Adipocyte (in vitro differentiated cells): ENCODE results near the gene CLIP3.
A peak's percentile ranks its signal among the peaks of the same experiment; 100 is the strongest.
"Not testable (repeated sequence)": the region's sequence is repeated elsewhere in the genome, so short reads cannot be mapped to it uniquely, and the experiment has no call there.

Source experiments
- DNase-seq: peaks from one replicate; pipeline ENCODE4 v3.0.0-alpha.2; 2015; ENCODE audit warnings: low read depth
- H3K27me3 ChIP-seq: replicated peaks from 2 replicates; pipeline ENCODE4 v1.7.0; 2013; ENCODE audit warnings: mild to moderate bottlenecking, low read length, moderate library complexity; ENCODE audit not compliant: control insufficient read depth, insufficient read depth
- H3K36me3 ChIP-seq: 2 replicates; pipeline ENCODE4 v1.7.0; 2013; ENCODE audit warnings: low read length, mild to moderate bottlenecking, moderate library complexity; ENCODE audit not compliant: control insufficient read depth, insufficient read depth, severe bottlenecking
- H3K4me1 ChIP-seq: 2 replicates; pipeline ENCODE4 v1.7.0; 2013; ENCODE audit warnings: mild to moderate bottlenecking, low read length, moderate library complexity; ENCODE audit not compliant: control insufficient read depth, insufficient read depth
- H3K4me3 ChIP-seq: 2 replicates; pipeline ENCODE4 v1.7.0; 2013; ENCODE audit warnings: mild to moderate bottlenecking, low read length, moderate library complexity
- H3K9ac ChIP-seq: 2 replicates; pipeline ENCODE4 v1.7.0; 2013; ENCODE audit warnings: mild to moderate bottlenecking, low read length, moderate library complexity
- H3K9me3 ChIP-seq: 2 replicates; pipeline ENCODE4 v1.7.0; 2013; ENCODE audit warnings: mild to moderate bottlenecking, low read length, moderate library complexity; ENCODE audit not compliant: control insufficient read depth

Gene CLIP3

DNA sequence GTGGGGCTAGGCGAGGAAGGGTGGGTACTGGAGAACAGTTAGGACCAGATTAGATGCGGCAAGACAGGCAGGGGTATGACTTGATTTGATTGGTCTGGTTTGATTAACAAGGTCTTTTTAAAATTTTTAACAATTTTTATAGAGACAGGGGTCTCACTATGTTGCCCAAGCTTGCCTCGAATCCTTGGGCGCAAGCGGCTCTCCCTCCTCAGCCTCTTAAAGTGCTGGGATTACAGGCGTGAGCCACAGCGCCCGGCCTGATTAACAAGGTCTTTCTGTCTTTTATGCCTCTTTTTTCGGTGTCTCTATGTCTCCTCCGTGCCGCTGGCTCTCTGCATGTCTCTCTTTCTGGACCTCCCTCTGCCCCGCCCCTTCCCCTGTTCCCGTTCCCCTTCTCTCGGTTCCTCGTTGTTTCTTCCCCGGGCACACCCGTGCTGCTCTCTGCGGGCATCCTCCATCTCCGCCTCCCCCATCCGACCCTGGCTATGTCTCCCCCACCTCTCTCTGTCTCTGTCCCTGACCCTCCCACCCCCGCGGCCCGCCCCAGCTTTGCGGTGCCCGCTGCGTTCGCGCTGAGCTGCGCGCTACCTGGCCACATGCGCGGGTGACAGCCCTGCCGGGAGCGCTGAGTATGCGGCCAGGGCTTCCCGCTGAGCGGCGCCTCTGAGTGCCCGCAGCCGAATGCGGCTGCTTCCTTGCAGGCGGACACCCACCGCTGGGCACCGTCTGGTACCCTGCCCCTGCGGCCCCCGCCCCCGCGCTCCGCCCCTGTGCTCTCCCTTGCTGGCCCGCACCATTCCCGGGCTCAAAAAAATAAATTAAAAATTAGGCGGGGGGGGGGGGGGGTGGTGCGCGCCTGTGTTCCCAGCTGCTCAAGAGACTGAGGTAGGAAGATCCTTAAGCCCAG, 45.8 kb downstream of the CLIP3 start:
- no peaks in the 10 kb centered on the region for H3K4me1 ChIP-seq
- H3K4me3 ChIP-seq = peak overlapping the region; percentile 33
- H3K9me3 ChIP-seq = peaks cover 5% of the 10 kb centered on the region
- DNase-seq = peak; percentile 45
- H3K36me3 ChIP-seq = no peaks in the 10 kb centered on the region
- peaks cover 38% of the 10 kb centered on the region for H3K27me3 ChIP-seq
- H3K9ac ChIP-seq = no peak overlapping the region

DNA sequence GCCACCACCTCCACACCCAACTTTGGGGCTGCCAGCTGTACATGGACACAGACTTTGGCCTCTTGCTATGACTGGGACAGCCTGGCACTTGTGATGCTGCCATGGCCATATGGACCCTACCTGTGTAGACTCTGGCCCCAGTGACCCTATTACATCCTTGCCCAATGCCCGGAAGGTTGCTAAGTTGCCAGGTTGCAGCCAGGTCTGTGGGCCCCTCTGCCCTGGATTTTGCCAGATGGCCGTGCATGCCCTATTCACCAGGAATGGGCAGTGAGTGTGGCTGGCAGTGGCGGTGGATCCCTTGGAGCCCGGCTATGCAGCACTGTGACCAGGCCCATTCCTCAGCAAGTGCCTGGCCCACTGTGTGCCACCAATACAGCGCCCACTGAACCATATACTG, 46.6 kb downstream of the CLIP3 start:
- peaks cover 5% of the 10 kb centered on the region for H3K9me3 ChIP-seq
- no peak for DNase-seq
- no peaks in the 10 kb centered on the region for H3K4me1 ChIP-seq
- H3K4me3 ChIP-seq = no peak overlapping the region
- no peak overlapping the region for H3K9ac ChIP-seq
- peaks cover 43% of the 10 kb centered on the region for H3K27me3 ChIP-seq
- H3K36me3 ChIP-seq = no peaks in the 10 kb centered on the region

DNA sequence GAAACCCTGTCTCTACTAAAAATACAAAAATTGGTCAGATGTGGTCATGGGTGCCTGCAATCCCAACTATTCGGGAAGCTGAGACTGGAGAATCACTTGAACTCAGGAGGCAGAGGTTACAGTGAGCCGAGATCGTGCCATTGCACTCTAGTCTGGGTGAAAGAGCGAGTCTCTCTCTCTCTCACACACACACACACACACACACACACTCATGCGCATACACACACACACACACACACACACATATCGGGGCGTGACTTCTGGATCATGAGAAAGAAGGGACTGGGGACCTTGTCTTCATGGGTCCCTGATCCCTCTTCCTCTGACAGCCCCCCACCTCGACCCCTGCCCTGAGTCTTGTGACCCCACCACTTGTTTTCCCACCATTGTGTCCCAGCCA, 49.5 kb downstream of the CLIP3 start:
- Histone ChIP-seq H3K4me3 (no peak overlapping the region), H3K9me3 (no peaks in the 10 kb centered on the region), H3K36me3 (no peaks in the 10 kb centered on the region), H3K9ac (no peak overlapping the region), H3K4me1 (no peaks in the 10 kb centered on the region), H3K27me3 (peaks cover 35% of the 10 kb centered on the region)
- no peak for DNase-seq

DNA sequence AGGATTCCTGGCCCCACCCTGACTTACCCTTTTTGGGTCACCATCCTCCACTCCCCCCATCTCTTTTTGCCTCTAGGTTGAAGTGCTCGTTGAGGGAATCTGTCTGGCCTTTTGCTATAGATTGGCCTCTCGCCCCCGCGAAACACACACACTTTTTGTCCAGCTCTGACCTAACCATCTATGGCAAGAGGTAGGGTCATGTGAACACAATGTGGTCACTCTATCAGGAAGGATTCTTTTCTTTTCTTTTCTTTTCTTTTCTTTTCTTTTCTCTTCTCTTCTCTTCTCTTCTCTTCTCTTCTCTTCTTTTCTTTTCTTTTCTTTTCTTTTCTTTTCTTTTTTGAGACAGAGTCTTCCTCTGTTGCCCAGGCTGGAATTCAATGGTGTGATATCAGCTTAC, 51.7 kb downstream of the CLIP3 start:
- not testable (repeated sequence) for H3K9ac ChIP-seq, H3K9me3 ChIP-seq, H3K4me1 ChIP-seq, DNase-seq, H3K4me3 ChIP-seq, H3K36me3 ChIP-seq
- H3K27me3 ChIP-seq = peaks cover 37% of the 10 kb centered on the region

DNA sequence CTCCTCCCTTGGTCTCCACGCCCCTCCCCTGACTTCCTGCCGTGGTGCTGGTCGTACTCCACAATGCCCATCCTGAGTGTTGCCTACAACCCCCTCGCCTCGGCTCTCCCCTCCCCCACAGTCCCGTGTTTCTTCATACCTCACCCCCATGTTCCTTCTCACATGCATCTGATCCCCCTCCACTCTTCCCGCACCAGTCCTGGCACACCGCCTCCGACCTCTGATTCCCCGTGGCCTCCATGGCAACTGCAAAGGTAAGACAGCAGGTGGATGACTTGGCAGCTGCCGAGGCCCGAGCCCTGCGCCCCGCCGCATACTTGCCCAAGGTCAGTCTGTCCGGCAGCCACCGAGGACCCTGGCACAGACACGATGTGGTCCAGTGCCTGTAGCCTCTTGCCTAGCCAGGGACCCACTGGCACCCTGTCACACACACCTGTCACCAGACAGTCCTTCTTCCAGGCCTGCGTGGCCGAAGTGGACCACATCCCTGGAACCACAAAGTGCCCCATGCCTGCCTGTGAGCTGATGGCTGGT, 53.8 kb downstream of the CLIP3 start:
- H3K27me3 ChIP-seq = peaks cover 27% of the 10 kb centered on the region
- DNase-seq = no peak
- H3K4me3 ChIP-seq = no peak overlapping the region
- H3K9ac ChIP-seq = no peak overlapping the region
- H3K36me3 ChIP-seq = no peaks in the 10 kb centered on the region
- H3K4me1 ChIP-seq = no peaks in the 10 kb centered on the region
- H3K9me3 ChIP-seq = no peaks in the 10 kb centered on the region

DNA sequence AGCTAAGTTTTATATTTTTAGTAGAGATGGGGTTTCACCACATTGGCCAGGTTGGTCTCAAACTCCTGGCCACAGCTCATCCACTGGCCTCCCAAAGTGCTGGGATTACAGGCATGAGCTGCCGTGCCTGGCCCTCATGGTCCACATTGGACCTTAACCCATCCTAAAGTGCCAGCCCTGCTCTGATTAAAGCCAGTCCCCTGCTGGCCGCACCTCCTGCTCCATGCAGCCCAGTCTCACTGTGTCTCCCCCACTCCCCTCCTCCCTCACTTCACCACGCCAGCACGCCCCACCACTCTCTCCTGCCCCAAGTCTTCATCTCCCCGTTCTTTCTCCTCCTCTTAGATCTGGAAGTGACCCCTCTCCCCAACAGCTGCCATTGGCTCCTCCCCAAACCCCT, 54.4 kb downstream of the CLIP3 start:
- Histone ChIP-seq H3K4me3 (no peak overlapping the region), H3K36me3 (no peaks in the 10 kb centered on the region), H3K9me3 (no peaks in the 10 kb centered on the region), H3K4me1 (no peaks in the 10 kb centered on the region), H3K9ac (no peak overlapping the region), H3K27me3 (peaks cover 28% of the 10 kb centered on the region)
- DNase-seq = no peak

DNA sequence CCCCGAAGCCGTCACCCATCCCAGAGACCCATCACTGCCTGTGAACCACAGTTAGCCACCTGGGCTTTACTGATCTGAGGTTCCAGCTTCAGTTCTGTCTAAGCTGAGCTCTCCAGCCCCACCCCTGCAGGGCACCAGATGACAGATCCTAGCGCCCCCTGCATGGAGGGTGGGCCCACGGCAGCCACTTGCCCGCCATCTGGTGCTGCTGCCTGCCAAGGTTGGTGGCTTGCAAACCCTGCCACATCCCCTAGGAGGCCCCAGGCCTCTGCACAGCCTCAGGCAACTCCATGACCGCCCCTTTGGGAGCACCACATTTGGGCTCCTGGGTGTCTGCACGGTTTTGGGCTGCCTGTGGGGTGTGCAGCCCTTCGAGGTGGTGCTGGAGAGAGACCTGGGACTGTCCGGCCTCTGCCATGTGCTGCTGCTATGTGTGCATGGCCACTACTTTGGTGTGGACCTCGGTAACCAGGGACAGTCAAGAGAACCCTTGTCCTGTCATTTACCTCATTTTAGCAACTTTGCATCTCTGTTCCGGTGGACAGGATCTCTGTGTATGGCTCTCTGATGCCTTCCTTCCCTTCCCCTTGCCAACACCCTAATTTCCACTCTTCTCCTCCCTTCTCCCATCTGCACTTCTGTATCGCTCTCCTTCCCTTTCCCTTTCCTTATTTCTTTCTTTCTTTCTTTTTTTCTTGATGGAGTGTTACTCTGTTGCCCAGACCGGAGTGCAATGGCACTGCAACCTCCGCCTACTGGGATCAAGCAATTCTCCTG, 55.0 kb downstream of the CLIP3 start:
- H3K36me3 ChIP-seq = no peaks in the 10 kb centered on the region

DNA sequence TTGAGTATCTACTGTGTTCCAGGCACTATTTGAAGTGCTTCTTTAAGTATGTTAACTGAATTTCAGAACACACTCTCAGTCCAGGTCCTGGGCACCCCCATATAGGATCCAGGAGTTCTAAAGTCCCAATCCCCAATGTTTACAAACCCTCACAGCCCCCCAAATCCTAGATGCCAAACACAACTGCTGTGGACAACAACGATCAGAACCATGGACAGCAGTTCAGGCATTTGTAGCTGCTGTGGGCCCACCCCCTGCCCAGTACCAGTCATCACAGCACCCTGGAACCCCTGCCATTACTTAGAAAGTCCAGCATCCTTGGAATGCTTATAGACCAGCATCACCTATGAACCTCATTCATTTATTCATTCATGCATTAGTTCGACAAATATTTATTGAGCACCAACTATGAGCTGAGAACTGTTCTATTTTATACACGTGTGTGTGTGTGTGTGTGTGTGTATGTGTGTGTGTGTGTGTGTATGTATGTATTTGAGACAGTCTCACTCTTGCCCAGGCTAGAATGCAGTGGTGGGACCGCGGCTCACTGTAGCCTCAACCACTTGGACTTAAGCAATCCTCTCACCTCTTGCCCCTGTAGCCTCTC, 57.0 kb downstream of the CLIP3 start:
- H3K36me3 ChIP-seq = no peaks in the 10 kb centered on the region
- H3K9ac ChIP-seq = no peak overlapping the region
- peak; percentile 50 for DNase-seq
- peaks cover 17% of the 10 kb centered on the region for H3K27me3 ChIP-seq
- no peaks in the 10 kb centered on the region for H3K4me1 ChIP-seq
- H3K9me3 ChIP-seq = no peaks in the 10 kb centered on the region
- no peak overlapping the region for H3K4me3 ChIP-seq

More for the DNA sequence above, 55.0 kb downstream of the CLIP3 start:
- no peaks in the 10 kb centered on the region for H3K4me1 ChIP-seq
- no peak overlapping the region for H3K9ac ChIP-seq
- peaks cover 28% of the 10 kb centered on the region for H3K27me3 ChIP-seq
- H3K4me3 ChIP-seq = no peak overlapping the region
- no peaks in the 10 kb centered on the region for H3K9me3 ChIP-seq
- DNase-seq = no peak

DNA sequence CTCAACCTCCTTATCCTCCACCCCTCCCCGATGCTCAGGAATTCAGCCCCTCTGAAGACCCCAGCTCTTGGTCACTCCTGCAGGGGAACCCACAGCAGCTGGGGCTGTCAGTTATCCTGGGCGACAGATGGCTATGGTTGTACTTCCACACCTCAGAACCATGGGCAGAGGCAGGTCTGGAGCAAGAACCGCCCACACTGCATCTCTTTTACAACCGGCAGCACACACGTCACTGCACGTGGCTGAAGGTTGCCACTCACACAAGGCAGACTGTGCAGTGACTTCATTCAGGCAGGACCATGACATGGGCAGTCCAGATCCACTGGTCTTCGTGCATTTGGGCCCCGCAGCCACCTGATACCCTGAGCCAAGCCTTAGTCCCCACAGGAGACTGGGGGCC, 59.2 kb downstream of the CLIP3 start:
- peaks cover 21% of the 10 kb centered on the region for H3K27me3 ChIP-seq
- DNase-seq = no peak
- no peaks in the 10 kb centered on the region for H3K4me1 ChIP-seq
- no peaks in the 10 kb centered on the region for H3K36me3 ChIP-seq
- no peak overlapping the region for H3K9ac ChIP-seq
- no peaks in the 10 kb centered on the region for H3K9me3 ChIP-seq
- H3K4me3 ChIP-seq = no peak overlapping the region

DNA sequence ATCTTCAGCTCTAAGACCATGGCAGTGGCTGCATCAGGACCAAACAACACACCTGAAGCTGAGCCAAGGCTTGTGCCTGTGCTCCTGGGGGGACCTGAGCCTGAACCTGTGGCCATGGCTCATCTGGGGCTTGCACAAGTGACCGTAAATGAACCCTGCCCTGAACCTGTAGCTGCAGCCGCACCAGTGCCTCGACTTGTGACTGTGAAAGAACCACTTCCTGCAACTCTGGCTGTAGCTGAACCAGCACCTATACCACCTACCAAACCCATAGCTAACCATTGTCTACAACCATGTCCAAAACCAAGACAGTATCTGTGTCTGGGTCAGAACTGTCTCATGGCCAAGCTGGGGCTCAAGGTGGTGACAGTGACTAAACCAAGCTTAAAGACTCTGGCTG, 65.9 kb downstream of the CLIP3 start:
- no peaks in the 10 kb centered on the region for H3K4me1 ChIP-seq
- DNase-seq = no peak
- H3K36me3 ChIP-seq = no peaks in the 10 kb centered on the region
- peaks cover 7% of the 10 kb centered on the region for H3K27me3 ChIP-seq
- no peak overlapping the region for H3K9ac ChIP-seq
- H3K4me3 ChIP-seq = no peak overlapping the region
- H3K9me3 ChIP-seq = no peaks in the 10 kb centered on the region
